Liver (tissue), 9 donors: ENCODE results near the gene INSR. TPM values are rescaled to one million over a fixed set of nuclear protein-coding genes. Genes with fewer than 3 reads are reported as not detected.

Source experiments
- DNase-seq: peaks from one replicate; pipeline ENCODE4 v3.0.0-alpha.2; 2017; ENCODE audit warnings: low spot score
- H3K27ac ChIP-seq, 2 donors: one replicate each; pipeline ENCODE4 v1.7.0; 2013; ENCODE audit warnings: inconsistent platforms in 2 of 2, low read length in 2 of 2, control low read depth in 1 of 2, low read depth in 1 of 2, mild to moderate bottlenecking in 1 of 2
- H3K27me3 ChIP-seq, 4 donors: one replicate each; pipeline versions ENCODE4 v1.6.1 to v1.7.0; 2013; ENCODE audit warnings: low read length in 3 of 4, inconsistent platforms in 1 of 4, mild to moderate bottlenecking in 1 of 4, moderate library complexity in 1 of 4; ENCODE audit not compliant: control insufficient read depth in 4 of 4, insufficient read depth in 4 of 4
- H3K36me3 ChIP-seq, 4 donors: one replicate each; pipeline versions ENCODE4 v1.6.1 to v1.7.0; 2013; ENCODE audit warnings: low read length in 3 of 4, mild to moderate bottlenecking in 3 of 4, low read depth in 1 of 4, moderate library complexity in 1 of 4; ENCODE audit not compliant: control insufficient read depth in 4 of 4, insufficient read depth in 3 of 4
- H3K4me1 ChIP-seq, 4 donors: one replicate each; pipeline versions ENCODE4 v1.6.1 to v1.7.0; 2013; ENCODE audit warnings: low read length in 3 of 4, mild to moderate bottlenecking in 3 of 4, moderate library complexity in 1 of 4; ENCODE audit not compliant: control insufficient read depth in 4 of 4, insufficient read depth in 4 of 4
- H3K4me3 ChIP-seq, 3 donors: one replicate each; pipeline versions ENCODE4 v1.6.1 to v1.7.0; 2013; ENCODE audit warnings: low read length in 3 of 3, control low read depth in 1 of 3, low read depth in 1 of 3, mild to moderate bottlenecking in 1 of 3
- H3K9ac ChIP-seq, 2 donors: one replicate each; pipeline ENCODE4 v1.7.0; 2013; ENCODE audit warnings: low read length in 2 of 2, mild to moderate bottlenecking in 2 of 2, moderate library complexity in 2 of 2, control low read depth in 1 of 2, low read depth in 1 of 2
- H3K9me3 ChIP-seq, 4 donors: one replicate each; pipeline versions ENCODE4 v1.6.1 to v1.7.0; 2013; ENCODE audit warnings: low read length in 3 of 4; ENCODE audit not compliant: control insufficient read depth in 4 of 4
- EGR1 ChIP-seq, 2 donors: IDR thresholded peaks; 2 replicates each; pipeline ENCODE4 v1.6.1; 2016 to 2018; ENCODE audit warnings: antibody characterized with exemption in 2 of 2, low read depth in 2 of 2
- GABPA ChIP-seq, 2 donors: IDR thresholded peaks in 1 of 2; conservative IDR thresholded peaks in 1 of 2; 2 replicates each; pipeline ENCODE4 v1.6.1; 2016; ENCODE audit warnings: antibody characterized with exemption in 2 of 2, mild to moderate bottlenecking in 1 of 2, moderate library complexity in 1 of 2
- HNF4A ChIP-seq, 2 donors: conservative IDR thresholded peaks; 2 replicates each; pipeline ENCODE4 v1.6.1; 2016; ENCODE audit warnings: antibody characterized with exemption in 2 of 2, mild to moderate bottlenecking in 2 of 2
- HNF4G ChIP-seq: IDR thresholded peaks from 2 replicates; pipeline ENCODE4 v1.6.1; 2016; ENCODE audit warnings: antibody characterized with exemption
- JUND ChIP-seq, 2 donors: IDR thresholded peaks; 2 replicates each; pipeline ENCODE4 v1.6.1; 2016; ENCODE audit warnings: antibody characterized with exemption in 2 of 2
- RAD21 ChIP-seq, 2 donors: IDR thresholded peaks; 2 replicates each; pipeline ENCODE4 v1.6.1; 2016; ENCODE audit warnings: antibody characterized with exemption in 2 of 2, mild to moderate bottlenecking in 2 of 2
- RXRA ChIP-seq, 2 donors: IDR thresholded peaks; 2 replicates each; pipeline ENCODE4 v1.6.1; 2017 to 2018; ENCODE audit warnings: antibody characterized with exemption in 2 of 2, mild to moderate bottlenecking in 1 of 2
- SP1 ChIP-seq: IDR thresholded peaks from 2 replicates; pipeline ENCODE4 v1.6.1; 2018; ENCODE audit warnings: antibody characterized with exemption, mild to moderate bottlenecking
- TAF1 ChIP-seq: conservative IDR thresholded peaks from 2 replicates; pipeline ENCODE4 v1.6.1; 2016; ENCODE audit warnings: antibody characterized with exemption, mild to moderate bottlenecking
- YY1 ChIP-seq: IDR thresholded peaks from 2 replicates; pipeline ENCODE4 v1.6.1; 2016; ENCODE audit warnings: antibody characterized with exemption, mild to moderate bottlenecking
- WGBS: extraction: QIAGEN DNeasy Blood & Tissue Kit; methylation state at CpG from one replicate; pipeline ENCODE4 v1.1.7; 2013; 5-methylcytosine and 5-hydroxymethylcytosine counted together
- polyA plus RNA-seq, 2 donors: library from polyadenylated mRNA; stranded (reverse) in 1 of 2; unstranded in 1 of 2; fragments of 200-250 nt in 1 of 2; fragments of >200 nt in 1 of 2; fragmentation: Nextera tagmentation in 1 of 2; extraction: Ambion mirVana in 1 of 2; gene quantifications; one replicate each; pipeline versions ENCODE4 v1.2.1 to v1.2.3, GENCODE V29; 2013 to 2015
- total RNA-seq, 2 donors: library from RNA; depleted of rRNA; stranded (reverse); fragments of >200 nt; gene quantifications; one replicate each; pipeline ENCODE4 v1.2.3, GENCODE V29; 2014
- TF ChIP-seq, protein P1 (sequence below): fragments of 150-350 bp; IDR thresholded peaks from 2 replicates; pipeline ENCODE4 v1.5.1; 2017; ENCODE audit warnings: improper control_type of control experiment, low read depth, low read length; ENCODE audit not compliant: missing input control
- TF ChIP-seq, protein P2 (sequence below): IDR thresholded peaks from 2 replicates; pipeline ENCODE4 v1.6.1; 2016; ENCODE audit warnings: antibody characterized with exemption
- TF ChIP-seq, protein P3 (sequence below): IDR thresholded peaks from 2 replicates; pipeline ENCODE4 v1.6.1; 2016; ENCODE audit warnings: antibody characterized with exemption
- donor health status: healthy.
- donor health status: healthy.
- donor health status: healthy.
- donor health status: healthy.
- donor health status: healthy.

INSR gene
- total RNA-seq (10 to 100 TPM; 68.5 to 97.5 TPM), polyA plus RNA-seq (10 to 100 TPM; 16.5 to 33.0 TPM)

DNA sequence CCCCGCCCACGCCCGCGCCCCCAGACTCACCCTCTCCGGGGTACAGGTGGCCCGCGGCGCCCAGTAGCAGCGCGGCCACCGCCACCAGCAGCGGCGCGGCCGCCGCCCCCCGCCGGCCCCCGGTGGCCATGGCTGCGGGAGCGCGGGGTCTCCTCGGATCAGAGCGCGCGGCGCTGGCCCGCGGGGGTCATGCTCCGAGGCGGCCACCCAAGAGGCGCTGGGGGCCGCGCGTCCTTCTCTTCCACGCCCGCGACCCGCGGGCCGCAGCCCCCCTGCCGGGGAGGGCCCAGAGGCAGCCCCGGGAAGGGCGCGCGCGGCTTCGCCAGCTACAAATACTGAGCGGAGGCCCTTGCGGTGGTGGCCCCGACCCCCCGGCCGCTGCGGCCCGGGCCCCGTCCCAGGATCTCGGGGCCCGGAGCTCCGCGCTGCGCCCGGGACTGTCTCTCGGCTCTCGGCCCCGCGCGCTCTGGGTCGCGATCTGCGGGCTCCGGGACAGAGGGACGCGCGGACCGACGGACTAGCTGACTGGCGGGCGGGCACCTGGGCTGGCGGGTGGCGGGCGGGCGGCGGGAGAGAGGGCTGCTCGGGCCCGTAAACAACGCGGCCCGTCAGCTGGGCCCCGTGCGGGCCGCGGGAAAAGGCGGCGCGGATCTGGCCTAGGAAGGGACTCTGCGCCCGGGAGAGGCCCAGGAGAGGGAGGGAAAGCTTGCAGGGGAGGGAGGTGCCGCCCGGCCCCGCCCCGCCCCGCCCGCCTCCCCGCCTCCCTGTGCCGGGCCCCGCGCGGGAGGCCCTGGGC is at the start of gene INSR:
Gene INSR, minus strand, starts transcription at position 653 of the 796 bp plus-strand sequence. Its CDS starts 523 bp downstream, at position 130.
- 1% methylated on average over 108 of the region's 108 CpGs for WGBS
- Histone ChIP-seq H3K27me3 (no peaks in the 10 kb centered on the region), H3K4me1 (peaks cover 7 to 28% (median 19%) of the 10 kb centered on the region in 4 donors)

DNA sequence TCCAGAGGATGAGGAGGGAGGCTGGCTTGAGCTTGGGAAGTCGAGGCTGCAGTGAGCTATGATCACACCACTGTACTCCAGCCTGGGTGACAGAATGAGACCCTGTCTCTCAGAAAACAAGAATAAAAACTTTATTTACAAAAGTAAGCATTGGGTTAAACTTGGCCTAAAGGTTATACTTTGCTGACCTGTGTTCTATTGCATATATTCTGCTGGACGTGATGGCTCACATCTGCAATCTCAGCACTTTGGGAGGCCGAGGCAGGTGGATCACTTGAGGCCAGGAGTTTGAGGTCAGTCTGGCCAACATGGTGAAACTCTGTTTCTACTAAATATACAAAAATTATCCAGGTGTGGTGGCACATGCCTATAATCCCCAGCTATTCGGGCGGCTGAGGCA is 47.9 kb upstream of the INSR start:
- DNase-seq, result no peak
- H3K9ac ChIP-seq, result no peak overlapping the region
- peaks cover 0 to 2% (median 0%) of the 10 kb centered on the region in 4 donors for H3K4me1 ChIP-seq
- WGBS, result 79% methylated on average over 5 of the region's 5 CpGs
- no peak overlapping the region for H3K4me3 ChIP-seq
- H3K27me3 ChIP-seq, result no peaks in the 10 kb centered on the region
- no peaks in the 10 kb centered on the region for H3K36me3 ChIP-seq
- no peaks in the 10 kb centered on the region for H3K9me3 ChIP-seq
- H3K27ac ChIP-seq, result no peak overlapping the region
- TF ChIP-seq TAF1, result no peak
- TF ChIP-seq JUND (IDR thresholded peaks at IDR 0.05), result no peak
- TF ChIP-seq, protein P1, sequence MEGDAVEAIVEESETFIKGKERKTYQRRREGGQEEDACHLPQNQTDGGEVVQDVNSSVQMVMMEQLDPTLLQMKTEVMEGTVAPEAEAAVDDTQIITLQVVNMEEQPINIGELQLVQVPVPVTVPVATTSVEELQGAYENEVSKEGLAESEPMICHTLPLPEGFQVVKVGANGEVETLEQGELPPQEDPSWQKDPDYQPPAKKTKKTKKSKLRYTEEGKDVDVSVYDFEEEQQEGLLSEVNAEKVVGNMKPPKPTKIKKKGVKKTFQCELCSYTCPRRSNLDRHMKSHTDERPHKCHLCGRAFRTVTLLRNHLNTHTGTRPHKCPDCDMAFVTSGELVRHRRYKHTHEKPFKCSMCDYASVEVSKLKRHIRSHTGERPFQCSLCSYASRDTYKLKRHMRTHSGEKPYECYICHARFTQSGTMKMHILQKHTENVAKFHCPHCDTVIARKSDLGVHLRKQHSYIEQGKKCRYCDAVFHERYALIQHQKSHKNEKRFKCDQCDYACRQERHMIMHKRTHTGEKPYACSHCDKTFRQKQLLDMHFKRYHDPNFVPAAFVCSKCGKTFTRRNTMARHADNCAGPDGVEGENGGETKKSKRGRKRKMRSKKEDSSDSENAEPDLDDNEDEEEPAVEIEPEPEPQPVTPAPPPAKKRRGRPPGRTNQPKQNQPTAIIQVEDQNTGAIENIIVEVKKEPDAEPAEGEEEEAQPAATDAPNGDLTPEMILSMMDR, result no peak
- TF ChIP-seq HNF4G, result no peak
- TF ChIP-seq, protein P2, sequence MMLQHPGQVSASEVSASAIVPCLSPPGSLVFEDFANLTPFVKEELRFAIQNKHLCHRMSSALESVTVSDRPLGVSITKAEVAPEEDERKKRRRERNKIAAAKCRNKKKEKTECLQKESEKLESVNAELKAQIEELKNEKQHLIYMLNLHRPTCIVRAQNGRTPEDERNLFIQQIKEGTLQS, result no peak
- no peak for TF ChIP-seq SP1
- TF ChIP-seq YY1, result no peak
- TF ChIP-seq GABPA (IDR thresholded peaks at IDR 0.05 in 1 of 2, conservative IDR thresholded peaks at IDR 0.05 in 1 of 2), result no peak
- no peak for TF ChIP-seq HNF4A (conservative IDR thresholded peaks at IDR 0.05)
- TF ChIP-seq RXRA (IDR thresholded peaks at IDR 0.05), result no peak

More for the DNA sequence above, at the start of gene INSR:
- H3K9ac ChIP-seq, result peak within 1 kb of the TSS; percentile 68 to 76
- peak; percentile 94 for DNase-seq
- H3K9me3 ChIP-seq, result no peaks in the 10 kb centered on the region
- H3K36me3 ChIP-seq, result no peaks in the 10 kb centered on the region
- H3K4me3 ChIP-seq, result peak within 1 kb of the TSS; percentile 71 to 97 (median 79)
- peak; percentile 25 to 37 for TF ChIP-seq HNF4A (conservative IDR thresholded peaks at IDR 0.05)
- TF ChIP-seq EGR1 (IDR thresholded peaks at IDR 0.05; ENCODE audit: low read depth in 2 of 2), result no peak
- TF ChIP-seq JUND (IDR thresholded peaks at IDR 0.05), result no peak
- TF ChIP-seq RAD21 (IDR thresholded peaks at IDR 0.05), result peak in 1 of 2 donors; percentile 50
- peak; percentile 64 for TF ChIP-seq SP1
- TF ChIP-seq, protein P3, sequence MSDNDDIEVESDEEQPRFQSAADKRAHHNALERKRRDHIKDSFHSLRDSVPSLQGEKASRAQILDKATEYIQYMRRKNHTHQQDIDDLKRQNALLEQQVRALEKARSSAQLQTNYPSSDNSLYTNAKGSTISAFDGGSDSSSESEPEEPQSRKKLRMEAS, result no peak
- H3K27ac ChIP-seq, result peak within 1 kb of the TSS; percentile 95
